Measurements from ENCODE around the gene SCN2A.

Gene SCN2A

GRCh38 chr2:165239230-165239629 lies at the start of gene SCN2A:
TSS of gene SCN2A (plus strand) at chr2:165239414. CDS start at chr2:165295824, 56,410 bp downstream.
- peak; percentile 77 for FAIRE-seq

DNA sequence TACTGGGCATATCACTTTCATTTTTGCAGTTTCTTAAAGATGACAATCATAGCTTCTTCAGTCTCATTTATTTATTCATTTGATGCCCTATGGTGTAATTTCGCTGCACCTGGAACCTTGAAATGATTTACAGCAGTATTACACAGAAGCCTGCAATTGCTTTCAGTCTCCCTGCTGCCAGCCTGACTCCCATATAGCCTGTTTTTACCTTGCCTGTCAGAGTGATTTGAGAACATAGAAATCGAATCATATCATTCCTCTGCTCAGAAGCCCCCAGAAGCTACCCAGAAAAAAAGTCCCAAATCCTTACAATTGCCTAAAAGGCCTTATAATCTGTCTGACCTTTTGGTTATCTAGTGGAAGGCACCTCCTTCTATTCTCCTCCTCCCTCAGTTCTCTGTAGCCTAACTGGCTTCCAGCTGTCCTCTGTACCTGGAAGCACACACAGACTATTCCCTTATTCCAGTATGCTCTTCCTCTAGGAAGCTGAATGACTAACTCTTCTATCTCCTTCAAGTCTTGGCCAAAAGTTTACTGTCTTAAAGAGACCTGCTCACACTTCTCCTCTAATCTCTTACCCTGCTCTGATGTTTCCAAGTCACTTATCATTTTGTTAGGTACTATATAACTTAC lies 48.0 kb upstream of the SCN2A start:
- FAIRE-seq, result no peak

DNA sequence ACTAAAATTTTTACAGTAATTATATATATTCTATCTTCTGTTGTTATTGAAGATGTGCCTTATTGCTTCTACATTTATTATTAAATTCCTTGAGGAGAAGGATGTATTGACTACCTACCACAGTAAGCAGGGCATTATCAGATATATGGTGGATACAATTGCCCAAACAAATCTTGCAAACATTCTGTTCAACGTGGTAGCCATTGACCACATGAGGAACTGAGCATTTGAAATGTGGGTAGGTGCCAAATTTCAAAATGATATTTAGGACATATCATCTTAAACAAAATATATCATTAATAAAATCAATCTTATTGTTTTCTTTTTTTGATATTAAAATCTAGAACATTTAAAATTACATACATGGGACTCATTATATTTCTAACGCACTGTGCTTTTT lies 46.5 kb upstream of the SCN2A start:
- FAIRE-seq, result no peak

DNA sequence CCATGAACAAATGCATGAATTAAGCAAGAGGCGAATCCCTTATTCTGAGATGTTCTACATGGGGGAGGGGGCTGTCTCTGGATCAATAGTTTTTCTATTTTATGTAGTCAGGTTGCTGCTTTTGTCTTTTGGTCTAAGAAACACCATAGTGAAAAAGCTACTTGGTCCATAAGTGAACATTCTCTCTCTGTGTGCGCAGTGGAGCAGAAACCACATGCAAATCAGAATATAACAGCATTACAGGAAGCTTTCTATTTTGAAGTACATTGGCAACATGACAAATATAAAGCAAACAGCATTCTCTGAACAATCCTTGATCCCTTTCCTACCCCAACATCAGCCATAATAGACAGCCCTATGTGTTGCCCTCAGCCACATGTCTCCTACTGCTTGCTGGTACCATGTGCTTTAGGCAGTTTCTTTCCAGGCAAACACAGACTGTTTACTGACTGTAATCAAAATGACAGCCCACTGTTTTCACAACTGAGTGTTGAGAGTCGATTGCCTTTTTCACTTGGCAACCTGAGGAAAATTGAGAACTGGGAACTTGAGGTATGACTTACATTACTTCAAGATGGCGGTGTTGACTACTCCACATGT lies 45.9 kb upstream of the SCN2A start:
- no peak for FAIRE-seq

- no peak for FAIRE-seq
Measured at GRCh38 chr2:165196411-165196810, 42.8 kb upstream of the SCN2A start.

DNA sequence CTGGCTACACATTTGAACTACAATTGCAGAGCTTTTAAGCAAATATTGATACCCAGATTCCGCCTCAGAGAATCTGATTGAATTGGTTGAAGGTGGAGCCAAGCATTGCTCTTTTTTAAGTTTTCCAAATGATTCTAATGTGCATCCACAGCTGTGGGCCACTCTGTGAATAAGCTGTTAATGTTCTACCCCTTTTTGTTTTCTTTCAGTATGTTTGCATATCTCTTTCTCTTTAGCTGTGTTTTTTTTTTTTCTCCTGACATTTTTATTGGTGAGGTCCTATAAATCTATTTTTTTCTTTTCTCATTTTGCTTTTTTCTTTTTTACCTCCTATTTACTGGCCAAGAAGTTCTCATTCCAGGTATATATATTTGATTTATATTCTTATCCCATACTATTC lies 41.9 kb upstream of the SCN2A start:
- no peak for FAIRE-seq

- no peak for FAIRE-seq
Measured at GRCh38 chr2:165198181-165198580, 41.0 kb upstream of the SCN2A start.

GRCh38 chr2:165202239-165202638 lies 37.0 kb upstream of the SCN2A start:
- no peak for FAIRE-seq

GRCh38 chr2:165203689-165204559 lies 35.3 kb upstream of the SCN2A start, which contains the start of gene SCN3A:
TSS of gene SCN3A (minus strand) at chr2:165204050. CDS start at chr2:165176394, 27,656 bp downstream.
- peak; percentile 88 for FAIRE-seq

- no peak for FAIRE-seq
Measured at GRCh38 chr2:165205865-165206264, 33.3 kb upstream of the SCN2A start.

DNA sequence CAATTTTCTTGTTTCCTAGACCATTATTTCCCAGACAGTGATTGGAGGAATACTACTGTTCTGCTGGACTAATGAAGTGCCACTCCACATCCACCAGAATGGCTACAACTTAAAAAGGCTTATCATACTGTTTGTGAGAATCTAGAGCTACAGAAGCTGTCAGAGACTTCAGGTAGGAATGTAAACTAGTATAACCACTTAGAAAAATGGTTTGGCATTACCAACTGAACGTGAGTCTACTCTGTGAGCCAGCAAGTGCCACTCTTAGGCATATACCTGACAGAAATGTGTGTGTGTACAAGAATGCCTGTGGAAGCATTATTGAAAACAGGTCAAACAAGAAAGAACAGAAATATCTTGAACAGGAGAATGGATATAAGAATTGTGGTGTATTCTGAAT lies 31.1 kb upstream of the SCN2A start:
- FAIRE-seq, result no peak

- FAIRE-seq, result no peak
Measured at GRCh38 chr2:165214093-165214492, 25.1 kb upstream of the SCN2A start.

DNA sequence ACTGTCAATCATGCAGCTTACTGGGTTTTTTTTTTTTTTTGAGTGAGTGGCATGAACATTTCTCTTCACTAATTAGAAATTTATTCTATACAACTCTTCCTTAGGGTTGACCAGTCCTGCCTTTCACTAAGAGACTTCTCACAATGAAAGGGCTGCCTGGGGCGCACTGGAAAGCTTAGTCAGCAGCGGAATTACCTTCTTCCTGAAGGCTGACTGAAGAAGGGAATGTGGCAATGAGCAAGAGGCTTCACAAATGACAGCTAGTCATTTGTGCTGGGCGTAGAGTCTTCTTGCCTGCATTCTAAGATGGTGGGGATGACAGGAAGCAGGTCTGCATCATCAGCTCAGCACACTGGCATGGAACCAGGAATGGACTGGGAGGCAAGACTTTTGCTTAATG lies 19.7 kb upstream of the SCN2A start:
- no peak for FAIRE-seq

- no peak for FAIRE-seq
Measured at GRCh38 chr2:165224941-165225340, 14.3 kb upstream of the SCN2A start.

- no peak for FAIRE-seq
Measured at GRCh38 chr2:165227571-165227970, 11.6 kb upstream of the SCN2A start.

GRCh38 chr2:165237056-165237455 lies 2.2 kb upstream of the SCN2A start:
- no peak for FAIRE-seq

DNA sequence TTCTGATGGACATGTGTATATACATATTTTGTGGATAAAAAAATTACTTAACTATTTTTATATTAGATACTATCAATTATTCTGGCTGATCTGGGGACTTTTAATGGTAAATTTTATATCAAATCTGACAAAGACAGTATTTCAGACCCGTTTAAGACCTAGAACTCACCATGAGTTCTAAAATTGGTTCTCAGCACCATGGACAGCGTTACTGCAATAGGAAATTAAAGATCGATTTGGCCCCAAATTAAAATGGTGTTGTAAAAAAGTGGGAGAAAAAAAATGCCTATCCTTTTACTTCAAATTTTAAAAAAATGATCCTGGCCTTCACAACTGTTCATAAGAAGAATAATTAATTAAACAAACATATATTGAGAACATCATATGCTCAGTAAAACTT lies 919 bp upstream of the SCN2A start:
- FAIRE-seq, result no peak

GRCh38 chr2:165239856-165240515 lies 772 bp downstream of the SCN2A start:
- FAIRE-seq, result no peak

DNA sequence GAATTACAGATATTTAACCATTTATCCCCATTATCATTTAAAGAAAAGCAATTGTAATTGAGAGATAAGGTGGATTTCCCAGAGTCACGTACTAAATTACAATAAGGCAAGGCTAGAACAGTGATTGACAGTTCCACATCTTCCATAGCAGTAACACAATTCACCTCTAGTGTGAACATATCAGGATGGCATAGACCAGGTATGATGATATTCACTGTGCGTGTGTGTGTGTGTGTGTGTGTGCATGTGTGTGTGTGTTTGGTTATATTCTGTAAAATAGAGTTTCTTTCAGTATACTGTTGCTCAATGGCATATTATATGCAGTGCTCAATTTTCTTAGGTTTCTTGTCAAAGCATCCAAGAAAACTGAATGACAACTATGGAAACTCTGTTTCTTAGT lies 1.7 kb downstream of the SCN2A start:
- no peak for FAIRE-seq

GRCh38 chr2:165245081-165245793 lies 6.0 kb downstream of the SCN2A start:
- no peak for FAIRE-seq

GRCh38 chr2:165248238-165248637 lies 9.0 kb downstream of the SCN2A start:
- no peak for FAIRE-seq

- no peak for FAIRE-seq
Measured at GRCh38 chr2:165251366-165251765, 12.2 kb downstream of the SCN2A start.

DNA sequence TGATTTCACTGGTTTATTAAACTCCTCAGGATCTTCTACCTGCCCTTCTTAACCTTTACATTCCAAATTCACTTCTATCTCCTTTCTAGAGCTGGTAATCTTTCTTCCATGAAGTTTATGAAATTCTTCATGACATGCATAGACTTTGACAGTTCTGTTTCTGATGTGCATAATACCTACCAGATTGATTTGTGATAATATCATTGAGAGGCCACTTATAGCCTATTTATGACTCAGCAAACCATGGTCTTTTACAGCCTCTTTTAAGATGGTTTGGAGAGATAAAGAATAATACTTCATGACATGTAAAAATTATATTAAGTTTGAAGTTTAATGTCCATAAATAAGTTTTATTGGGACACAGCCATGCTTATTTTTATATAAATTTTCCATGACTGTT lies 14.0 kb downstream of the SCN2A start:
- no peak for FAIRE-seq

Data from G401.6 (cell line).